Stimulated activated CD4-positive, alpha-beta T cell treated with anti-CD3 and anti-CD28 coated beads, Interleukin-2, amount 100 ng/mL, for 4 hours (primary cell): ENCODE data around the gene DMD.

Experiments
- DNase-seq: peaks from one replicate; pipeline ENCODE4 v3.0.0-alpha.2; 2020; ENCODE audit warnings: low read depth

DMD gene

GRCh38 chrX:31170792-31171191 is 2040.6 kb downstream of the DMD start:
- DNase-seq = no peak

GRCh38 chrX:31168551-31168950 is 2042.8 kb downstream of the DMD start:
- DNase-seq = no peak

- DNase-seq = no peak
Measured at GRCh38 chrX:31166832-31167231, 2044.5 kb downstream of the DMD start.

GRCh38 chrX:31166416-31166815 is 2044.9 kb downstream of the DMD start:
- DNase-seq = no peak

- DNase-seq = no peak
Measured at GRCh38 chrX:31165241-31166035, 2045.9 kb downstream of the DMD start.

GRCh38 chrX:31154946-31155345 is 2056.4 kb downstream of the DMD start:
- DNase-seq = no peak

- no peak for DNase-seq
Measured at GRCh38 chrX:31153475-31154047, 2057.8 kb downstream of the DMD start.

GRCh38 chrX:31147175-31147574 is 2064.2 kb downstream of the DMD start:
- no peak for DNase-seq

GRCh38 chrX:31139961-31140360 is 2071.4 kb downstream of the DMD start:
- DNase-seq = no peak

GRCh38 chrX:31138124-31138523 is 2073.2 kb downstream of the DMD start:
- no peak for DNase-seq

GRCh38 chrX:31136144-31136611 is 2075.2 kb downstream of the DMD start:
- no peak for DNase-seq

GRCh38 chrX:31132821-31133241 is 2078.5 kb downstream of the DMD start:
- no peak for DNase-seq

- no peak for DNase-seq
Measured at GRCh38 chrX:31130457-31131220, 2080.7 kb downstream of the DMD start.

- DNase-seq = no peak
Measured at GRCh38 chrX:31128855-31129254, 2082.5 kb downstream of the DMD start.

GRCh38 chrX:31127716-31128115 is 2083.6 kb downstream of the DMD start:
- DNase-seq = no peak

GRCh38 chrX:31126205-31126604 is 2085.1 kb downstream of the DMD start:
- DNase-seq = no peak

GRCh38 chrX:31124536-31124935 is 2086.8 kb downstream of the DMD start:
- DNase-seq = no peak

GRCh38 chrX:31123335-31123734 is 2088.0 kb downstream of the DMD start:
- DNase-seq = no peak

- DNase-seq = no peak
Measured at GRCh38 chrX:31117266-31117665, 2094.1 kb downstream of the DMD start.

- no peak for DNase-seq
Measured at GRCh38 chrX:31115398-31115797, 2096.0 kb downstream of the DMD start.

- no peak for DNase-seq
Measured at GRCh38 chrX:31114858-31115257, 2096.5 kb downstream of the DMD start.

GRCh38 chrX:31112226-31112999 is 2098.9 kb downstream of the DMD start:
- no peak for DNase-seq
